Stomach (tissue), 9 donors: ENCODE measurements around the gene WWOX. TPM values are rescaled to one million over a fixed set of nuclear protein-coding genes. Genes with fewer than 3 reads are reported as not detected.

Source experiments
- DNase-seq, 2 donors: peaks; one replicate each; pipeline versions ENCODE4 v3.0.0 to v3.0.0-alpha.2; 2013 to 2019
- H3K27ac ChIP-seq, 5 donors: fragments of 200-600 bp in 4 of 5; sonication (generic) in 4 of 5; one replicate each; pipeline ENCODE4 v1.5.1; 2013 to 2019; ENCODE audit warnings: mild to moderate bottlenecking in 1 of 5, moderate library complexity in 1 of 5
- H3K27me3 ChIP-seq, 3 donors: fragments of 200-600 bp; sonication (generic); one replicate each; pipeline ENCODE4 v1.5.1; 2017 to 2019; ENCODE audit warnings: mixed run types in 1 of 3
- H3K36me3 ChIP-seq, 4 donors: fragments of 200-600 bp; sonication (generic); 1 replicate in 3 of 4; 2 replicates in 1 of 4; pipeline ENCODE4 v1.5.1; 2016 to 2019
- H3K4me1 ChIP-seq, 4 donors: fragments of 200-600 bp; sonication (generic); one replicate each; pipeline ENCODE4 v1.5.1; 2016 to 2019
- H3K4me3 ChIP-seq, 4 donors: fragments of 200-600 bp; sonication (generic) in 3 of 4; one replicate each; pipeline ENCODE4 v1.5.1; 2016 to 2019; ENCODE audit warnings: mild to moderate bottlenecking in 1 of 4
- H3K9me3 ChIP-seq, 4 donors: fragments of 200-600 bp; sonication (generic); one replicate each; pipeline ENCODE4 v1.5.1; 2016 to 2019
- CTCF ChIP-seq, 7 experiments: fragments of 450-650 bp in 4 of 7; fragments of 200-600 bp in 3 of 7; sonication (generic) in 3 of 7; IDR thresholded peaks; one replicate each; pipeline ENCODE4 v1.5.1; 2016 to 2019; ENCODE audit warnings: antibody characterized with exemption in 7 of 7, control low read depth in 2 of 7, mild to moderate bottlenecking in 1 of 7
- EP300 ChIP-seq: sonication (generic); formaldehyde crosslinking; IDR thresholded peaks from one replicate; pipeline ENCODE4 v1.6.1; 2017; ENCODE audit warnings: antibody characterized with exemption
- POLR2A ChIP-seq, 4 donors: fragments of 450-650 bp; IDR thresholded peaks; one replicate each; pipeline ENCODE4 v1.6.1; 2016; ENCODE audit warnings: antibody characterized with exemption in 4 of 4, control low read depth in 2 of 4, mild to moderate bottlenecking in 1 of 4, moderate library complexity in 1 of 4
- POLR2AphosphoS5 ChIP-seq, 3 donors: sonication (generic); formaldehyde crosslinking; IDR thresholded peaks; one replicate each; pipeline ENCODE4 v1.6.1; 2016; ENCODE audit warnings: antibody characterized with exemption in 3 of 3
- WGBS, 5 donors: extraction: QIAGEN DNeasy Blood & Tissue Kit in 3 of 5; methylation state at CpG; one replicate each; pipeline versions ENCODE4 v1.1.5 to v1.1.7; 2013 to 2018; 5-methylcytosine and 5-hydroxymethylcytosine counted together
- intact Hi-C: fragments of 100-400 bp; cut with DNase I; formaldehyde crosslinking; loops from one replicate; pipeline ENCODE4 v1.15.1; 2023; ENCODE audit warnings: low total_unique reads
- polyA plus RNA-seq, 3 donors: library from polyadenylated mRNA; stranded (reverse); fragments of 200-250 nt; gene quantifications; one replicate each; pipeline ENCODE4 v1.2.3, GENCODE V29; 2013
- total RNA-seq, 5 donors: library from RNA; depleted of rRNA; stranded (reverse); fragments of >200 nt; gene quantifications; one replicate each; pipeline versions ENCODE4 v1.1.0 to v1.2.3, GENCODE V29; 2014 to 2016
- donor health status: healthy with polysubstance abuse.
- donor health status: Bipolar disorder and iron deficiency.
- donor health status: healthy.

WWOX gene
- total and polyA plus RNA-seq, 8 donors, result 7.7 to 129 (median 48.7) TPM

- intact Hi-C loops, result no loop called here
- Histone ChIP-seq H3K9me3 (no peaks in the 10 kb centered on the region), H3K27me3 (no peaks in the 10 kb centered on the region), H3K27ac (no peak overlapping the region), H3K4me3 (no peak overlapping the region), H3K4me1 (no peaks in the 10 kb centered on the region), H3K36me3 (no peaks in the 10 kb centered on the region)
- TF ChIP-seq POLR2AphosphoS5 (IDR thresholded peaks at IDR 0.05), result no peak
- no peak for TF ChIP-seq CTCF (IDR thresholded peaks at IDR 0.05)
- no peak for TF ChIP-seq POLR2A (IDR thresholded peaks at IDR 0.05)
- TF ChIP-seq EP300, result no peak
- peak in 1 of 2 donors; percentile 24 for DNase-seq
Observed at GRCh38 chr16:78878570-78878969, 779.1 kb downstream of the WWOX start.

- WGBS, 5 donors, result 90 to 95% (median 90%) methylated on average over 5 of the region's 5 CpGs
- H3K4me3 ChIP-seq, result no peak overlapping the region
Observed at GRCh38 chr16:78879011-78879410, 779.6 kb downstream of the WWOX start.

GRCh38 chr16:78882150-78882549, 782.7 kb downstream of the WWOX start:
- Histone ChIP-seq H3K4me1 (no peaks in the 10 kb centered on the region), H3K27me3 (no peaks in the 10 kb centered on the region), H3K4me3 (no peak overlapping the region), H3K9me3 (no peaks in the 10 kb centered on the region), H3K36me3 (no peaks in the 10 kb centered on the region), H3K27ac (no peak overlapping the region)
- DNase-seq, result no peak
- intact Hi-C loops, result no loop called here
- no peak for TF ChIP-seq POLR2A (IDR thresholded peaks at IDR 0.05)
- WGBS, 5 donors, result 84 to 96% (median 94%) methylated on average over 3 of the region's 3 CpGs

More at GRCh38 chr16:78879011-78879410, 779.6 kb downstream of the WWOX start:
- no peak for DNase-seq
- intact Hi-C loops, result no loop called here
- no peaks in the 10 kb centered on the region for H3K36me3 ChIP-seq
- no peak overlapping the region for H3K27ac ChIP-seq
- H3K4me1 ChIP-seq, result no peaks in the 10 kb centered on the region
- TF ChIP-seq POLR2AphosphoS5 (IDR thresholded peaks at IDR 0.05), result no peak
- no peaks in the 10 kb centered on the region for H3K9me3 ChIP-seq
- H3K27me3 ChIP-seq, result no peaks in the 10 kb centered on the region

GRCh38 chr16:78882751-78883150, 783.3 kb downstream of the WWOX start:
- H3K27ac ChIP-seq, result no peak overlapping the region
- DNase-seq, result no peak
- no peaks in the 10 kb centered on the region for H3K36me3 ChIP-seq
- no peak for TF ChIP-seq EP300
- TF ChIP-seq POLR2AphosphoS5 (IDR thresholded peaks at IDR 0.05), result no peak
- TF ChIP-seq POLR2A (IDR thresholded peaks at IDR 0.05), result no peak
- no peak for TF ChIP-seq CTCF (IDR thresholded peaks at IDR 0.05)
- H3K9me3 ChIP-seq, result no peaks in the 10 kb centered on the region
- H3K4me1 ChIP-seq, result no peaks in the 10 kb centered on the region
- H3K27me3 ChIP-seq, result no peaks in the 10 kb centered on the region
- WGBS, 5 donors, result 82 to 94% (median 84%) methylated on average over 9 of the region's 9 CpGs
- no peak overlapping the region for H3K4me3 ChIP-seq
- intact Hi-C loops, result no loop called here

GRCh38 chr16:78884204-78884603, 784.8 kb downstream of the WWOX start:
- Histone ChIP-seq H3K27me3 (no peaks in the 10 kb centered on the region), H3K27ac (no peak overlapping the region), H3K36me3 (no peaks in the 10 kb centered on the region), H3K9me3 (no peaks in the 10 kb centered on the region), H3K4me3 (no peak overlapping the region), H3K4me1 (no peaks in the 10 kb centered on the region)
- intact Hi-C loops, result no loop called here
- DNase-seq, result no peak
- TF ChIP-seq POLR2A (IDR thresholded peaks at IDR 0.05) (no peak), POLR2AphosphoS5 (IDR thresholded peaks at IDR 0.05) (no peak), EP300 (no peak), CTCF (IDR thresholded peaks at IDR 0.05) (no peak)

GRCh38 chr16:78889346-78889745, 789.9 kb downstream of the WWOX start:
- intact Hi-C loops, result no loop called here
- H3K4me3 ChIP-seq, result no peak overlapping the region
- H3K4me1 ChIP-seq, result no peaks in the 10 kb centered on the region
- H3K36me3 ChIP-seq, result no peaks in the 10 kb centered on the region
- 87 to 98% (median 90%) methylated on average over 10 of the region's 10 CpGs for WGBS, 5 donors
- H3K27me3 ChIP-seq, result no peaks in the 10 kb centered on the region
- DNase-seq, result peak in 1 of 2 donors; percentile 38
- TF ChIP-seq CTCF (IDR thresholded peaks at IDR 0.05) (no peak), POLR2A (IDR thresholded peaks at IDR 0.05) (no peak), POLR2AphosphoS5 (IDR thresholded peaks at IDR 0.05) (no peak), EP300 (no peak)
- H3K27ac ChIP-seq, result no peak overlapping the region
- no peaks in the 10 kb centered on the region for H3K9me3 ChIP-seq
